ENCODE data around the gene AIFM3.
"Not testable (repeated sequence)": the region's sequence is repeated elsewhere in the genome, so short reads cannot be mapped to it uniquely, and the experiment has no call there.

Gene AIFM3

DNA sequence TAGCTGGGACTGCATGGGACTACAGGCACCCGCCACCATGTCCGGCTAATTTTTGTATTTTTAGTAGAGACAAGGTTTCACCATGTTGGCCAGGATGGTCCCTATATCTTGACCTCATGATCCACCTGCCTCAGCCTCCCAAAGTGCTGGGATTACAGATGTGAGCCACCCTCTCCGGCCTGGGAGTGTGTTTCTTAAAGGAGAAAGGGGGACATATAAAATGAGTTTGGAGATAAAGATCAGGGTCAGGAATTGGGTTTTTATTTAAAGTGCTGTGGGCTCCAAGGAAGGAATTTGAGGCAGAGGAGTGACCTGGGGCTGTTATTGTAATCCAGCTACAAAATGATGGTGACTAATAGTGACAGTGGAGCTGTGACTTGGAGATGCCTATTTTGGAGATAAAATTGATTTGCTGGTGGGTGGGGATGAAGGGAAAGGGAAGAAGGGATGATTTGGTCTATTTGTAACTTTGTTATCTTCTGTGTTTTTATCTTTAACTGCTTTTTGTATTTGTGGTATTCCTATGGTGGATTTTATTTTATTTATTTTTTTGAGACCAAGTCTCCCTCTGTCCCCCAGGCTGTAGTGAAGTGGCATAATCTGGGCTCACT is 44.8 kb upstream of the AIFM3 start:
- H3K36me3 ChIP-seq (ENCODE audit: control insufficient read depth, insufficient read depth, low read length), result no peaks in the 10 kb centered on the region
- no peaks in the 10 kb centered on the region for H3K4me1 ChIP-seq
- no peak overlapping the region for H3K4me2 ChIP-seq (ENCODE audit: low read length)
- H3K27me3 ChIP-seq (ENCODE audit: control insufficient read depth, insufficient read depth, low read length), result no peaks in the 10 kb centered on the region
- H3K9me3 ChIP-seq (ENCODE audit: control insufficient read depth, low read length), result no peaks in the 10 kb centered on the region
- TF ChIP-seq, protein P1, sequence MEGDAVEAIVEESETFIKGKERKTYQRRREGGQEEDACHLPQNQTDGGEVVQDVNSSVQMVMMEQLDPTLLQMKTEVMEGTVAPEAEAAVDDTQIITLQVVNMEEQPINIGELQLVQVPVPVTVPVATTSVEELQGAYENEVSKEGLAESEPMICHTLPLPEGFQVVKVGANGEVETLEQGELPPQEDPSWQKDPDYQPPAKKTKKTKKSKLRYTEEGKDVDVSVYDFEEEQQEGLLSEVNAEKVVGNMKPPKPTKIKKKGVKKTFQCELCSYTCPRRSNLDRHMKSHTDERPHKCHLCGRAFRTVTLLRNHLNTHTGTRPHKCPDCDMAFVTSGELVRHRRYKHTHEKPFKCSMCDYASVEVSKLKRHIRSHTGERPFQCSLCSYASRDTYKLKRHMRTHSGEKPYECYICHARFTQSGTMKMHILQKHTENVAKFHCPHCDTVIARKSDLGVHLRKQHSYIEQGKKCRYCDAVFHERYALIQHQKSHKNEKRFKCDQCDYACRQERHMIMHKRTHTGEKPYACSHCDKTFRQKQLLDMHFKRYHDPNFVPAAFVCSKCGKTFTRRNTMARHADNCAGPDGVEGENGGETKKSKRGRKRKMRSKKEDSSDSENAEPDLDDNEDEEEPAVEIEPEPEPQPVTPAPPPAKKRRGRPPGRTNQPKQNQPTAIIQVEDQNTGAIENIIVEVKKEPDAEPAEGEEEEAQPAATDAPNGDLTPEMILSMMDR (IDR thresholded peaks at IDR 0.05), result no peak
- H3K4me3 ChIP-seq (ENCODE audit: low read depth, low read length), result no peak overlapping the region
- peaks cover 26% of the 10 kb centered on the region for H3K79me2 ChIP-seq
- no peak overlapping the region for H3K9ac ChIP-seq
- H3K27ac ChIP-seq, result no peak overlapping the region
- H2AFZ ChIP-seq, result no peak overlapping the region

GRCh38 chr22:20926243-20926642 is 40.8 kb upstream of the AIFM3 start:
- Histone ChIP-seq H3K27ac (no peak overlapping the region), H3K9ac (no peak overlapping the region), H3K4me3 (ENCODE audit: low read depth, low read length) (no peak overlapping the region), H3K36me3 (ENCODE audit: control insufficient read depth, insufficient read depth, low read length) (no peaks in the 10 kb centered on the region), H3K9me3 (ENCODE audit: control insufficient read depth, low read length) (no peaks in the 10 kb centered on the region), H3K4me2 (ENCODE audit: low read length) (no peak overlapping the region), H3K27me3 (ENCODE audit: control insufficient read depth, insufficient read depth, low read length) (no peaks in the 10 kb centered on the region), H2AFZ (no peak overlapping the region), H3K79me2 (peaks cover 43% of the 10 kb centered on the region), H3K4me1 (no peaks in the 10 kb centered on the region)
- TF ChIP-seq, protein P1 (IDR thresholded peaks at IDR 0.05), result no peak

DNA sequence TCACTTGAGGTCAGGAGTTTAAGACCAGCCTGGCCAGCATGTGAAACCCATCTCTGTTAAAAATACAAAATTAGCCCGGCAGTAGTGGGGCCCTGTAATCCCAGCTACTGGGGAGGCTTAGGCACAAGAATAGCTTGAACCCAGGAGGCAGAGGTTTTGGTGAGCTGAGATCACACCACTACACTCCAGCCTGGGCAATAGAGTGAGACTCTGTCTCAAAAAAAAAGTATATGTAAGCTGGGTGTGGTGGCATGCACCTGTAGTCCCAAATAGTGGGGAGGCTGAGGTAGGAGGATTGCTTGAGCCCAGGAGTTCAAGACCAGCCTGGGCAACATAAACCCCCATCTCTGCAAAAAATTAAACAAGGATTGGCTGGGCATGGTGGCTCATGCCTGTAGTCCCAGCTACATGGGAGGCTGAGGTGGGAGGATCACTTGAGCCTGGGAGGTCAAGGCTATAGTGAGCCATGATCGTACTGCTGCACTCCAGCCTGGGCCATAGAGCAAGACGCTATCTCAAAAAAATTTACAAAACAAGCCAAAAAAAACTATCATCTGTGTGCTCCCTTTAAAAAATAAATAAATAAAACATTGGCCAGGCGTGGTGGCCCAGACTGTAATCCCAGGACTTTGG is 39.0 kb upstream of the AIFM3 start:
- Histone ChIP-seq H3K4me3 (ENCODE audit: low read depth, low read length) (no peak overlapping the region), H3K4me2 (ENCODE audit: low read length) (no peak overlapping the region), H3K4me1 (no peaks in the 10 kb centered on the region), H3K9ac (no peak overlapping the region), H2AFZ (no peak overlapping the region), H3K27me3 (ENCODE audit: control insufficient read depth, insufficient read depth, low read length) (no peaks in the 10 kb centered on the region), H3K36me3 (ENCODE audit: control insufficient read depth, insufficient read depth, low read length) (no peaks in the 10 kb centered on the region), H3K9me3 (ENCODE audit: control insufficient read depth, low read length) (no peaks in the 10 kb centered on the region), H3K79me2 (peaks cover 38% of the 10 kb centered on the region), H3K27ac (no peak overlapping the region)
- TF ChIP-seq, protein P1 (IDR thresholded peaks at IDR 0.05), result no peak

DNA sequence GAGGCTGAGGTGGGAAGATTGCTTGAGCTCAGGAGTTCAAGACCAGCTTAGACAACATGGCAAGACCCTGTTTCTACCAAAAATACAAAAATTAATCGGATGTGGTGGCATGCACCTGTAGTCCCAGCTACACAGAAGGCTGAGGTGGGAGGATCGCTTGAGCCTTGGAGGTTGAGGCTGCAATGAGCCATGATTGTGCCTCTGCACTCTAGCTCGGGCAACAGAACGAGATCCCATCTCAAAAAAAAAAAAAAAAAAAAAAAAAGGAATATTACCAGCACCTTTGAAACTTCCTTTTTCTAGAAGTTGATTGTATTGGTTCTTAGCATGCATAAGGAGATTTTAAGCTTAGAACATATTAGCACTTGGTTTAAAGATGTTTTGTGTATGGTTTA is 38.5 kb upstream of the AIFM3 start:
- TF ChIP-seq, protein P1 (IDR thresholded peaks at IDR 0.05), result no peak
- no peaks in the 10 kb centered on the region for H3K4me1 ChIP-seq
- H3K27ac ChIP-seq, result no peak overlapping the region
- no peak overlapping the region for H3K4me2 ChIP-seq (ENCODE audit: low read length)
- no peaks in the 10 kb centered on the region for H3K27me3 ChIP-seq (ENCODE audit: control insufficient read depth, insufficient read depth, low read length)
- no peak overlapping the region for H3K4me3 ChIP-seq (ENCODE audit: low read depth, low read length)
- H3K36me3 ChIP-seq (ENCODE audit: control insufficient read depth, insufficient read depth, low read length), result no peaks in the 10 kb centered on the region
- peaks cover 40% of the 10 kb centered on the region for H3K79me2 ChIP-seq
- no peak overlapping the region for H3K9ac ChIP-seq
- H3K9me3 ChIP-seq (ENCODE audit: control insufficient read depth, low read length), result no peaks in the 10 kb centered on the region
- no peak overlapping the region for H2AFZ ChIP-seq

- Histone ChIP-seq H3K27ac (no peak overlapping the region), H2AFZ (no peak overlapping the region), H3K4me3 (ENCODE audit: low read depth, low read length) (no peak overlapping the region), H3K4me1 (no peaks in the 10 kb centered on the region), H3K4me2 (ENCODE audit: low read length) (no peak overlapping the region), H3K27me3 (ENCODE audit: control insufficient read depth, insufficient read depth, low read length) (no peaks in the 10 kb centered on the region), H3K9me3 (ENCODE audit: control insufficient read depth, low read length) (no peaks in the 10 kb centered on the region), H3K36me3 (ENCODE audit: control insufficient read depth, insufficient read depth, low read length) (no peaks in the 10 kb centered on the region), H3K9ac (no peak overlapping the region), H3K79me2 (peaks cover 34% of the 10 kb centered on the region)
- TF ChIP-seq, protein P1 (IDR thresholded peaks at IDR 0.05), result no peak
Measured at GRCh38 chr22:20930004-20930403, 37.1 kb upstream of the AIFM3 start.

DNA sequence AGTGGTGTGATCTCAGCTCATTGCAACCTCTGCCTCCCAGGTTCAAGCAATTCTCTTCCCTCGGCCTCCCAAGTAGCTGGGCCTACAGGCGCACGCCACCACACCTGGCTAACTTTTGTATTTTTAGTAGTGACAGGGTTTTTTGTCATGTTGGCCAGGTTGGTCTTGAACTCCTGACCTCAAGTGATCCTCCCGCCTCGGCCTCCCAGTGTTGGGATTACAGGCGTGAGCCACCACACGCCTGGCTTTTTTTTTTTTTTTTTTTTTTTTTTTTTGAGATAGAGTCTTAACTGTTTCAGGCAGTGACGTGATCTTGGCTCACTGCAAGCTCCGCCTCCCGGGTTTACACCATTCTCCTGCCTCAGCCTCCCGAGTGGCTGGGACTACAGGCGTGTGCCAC is 36.6 kb upstream of the AIFM3 start:
- not testable (repeated sequence) for H3K4me2 ChIP-seq (ENCODE audit: low read length); H2AFZ ChIP-seq; H3K9me3 ChIP-seq (ENCODE audit: control insufficient read depth, low read length); H3K4me1 ChIP-seq; H3K27me3 ChIP-seq (ENCODE audit: control insufficient read depth, insufficient read depth, low read length); H3K4me3 ChIP-seq (ENCODE audit: low read depth, low read length); H3K36me3 ChIP-seq (ENCODE audit: control insufficient read depth, insufficient read depth, low read length); H3K9ac ChIP-seq; H3K27ac ChIP-seq
- peaks cover 37% of the 10 kb centered on the region for H3K79me2 ChIP-seq
